GM12872 (cell line): ENCODE data around the gene TNFAIP3.

Experiments
- CTCF ChIP-seq: IDR thresholded peaks from 3 replicates; pipeline ENCODE4 v1.5.1; 2011; ENCODE audit warnings: low read depth, mild to moderate bottlenecking, low read length, moderate library complexity; ENCODE audit not compliant: insufficient read depth

The TNFAIP3 gene

GRCh38 chr6:137921823-137922222, 54.8 kb downstream of the TNFAIP3 start:
- TF ChIP-seq CTCF = peak; percentile 26; the same call in 1 of the 3 replicates

- TF ChIP-seq CTCF = no peak
Measured at GRCh38 chr6:137923866-137924653, 57.0 kb downstream of the TNFAIP3 start.

GRCh38 chr6:137925141-137925698, 58.2 kb downstream of the TNFAIP3 start:
- TF ChIP-seq CTCF = no peak

- TF ChIP-seq CTCF = no peak
Measured at GRCh38 chr6:137926207-137926731, 59.2 kb downstream of the TNFAIP3 start.

- no peak for TF ChIP-seq CTCF
Measured at GRCh38 chr6:137926985-137927384, 59.9 kb downstream of the TNFAIP3 start.

GRCh38 chr6:137927777-137928218, 60.7 kb downstream of the TNFAIP3 start:
- no peak for TF ChIP-seq CTCF

GRCh38 chr6:137928286-137928685, 61.2 kb downstream of the TNFAIP3 start:
- TF ChIP-seq CTCF = no peak
